Measurements from ENCODE around the gene AMBP. TPM values are rescaled to one million over a fixed set of nuclear protein-coding genes. Genes with fewer than 3 reads are reported as not detected.

The AMBP gene
- total and polyA plus RNA-seq, 2 of the 13 experiments (the other 11 are each of a cell fraction or from before 2014, with no cell fraction given), result 1,510 to 2,580 TPM

DNA sequence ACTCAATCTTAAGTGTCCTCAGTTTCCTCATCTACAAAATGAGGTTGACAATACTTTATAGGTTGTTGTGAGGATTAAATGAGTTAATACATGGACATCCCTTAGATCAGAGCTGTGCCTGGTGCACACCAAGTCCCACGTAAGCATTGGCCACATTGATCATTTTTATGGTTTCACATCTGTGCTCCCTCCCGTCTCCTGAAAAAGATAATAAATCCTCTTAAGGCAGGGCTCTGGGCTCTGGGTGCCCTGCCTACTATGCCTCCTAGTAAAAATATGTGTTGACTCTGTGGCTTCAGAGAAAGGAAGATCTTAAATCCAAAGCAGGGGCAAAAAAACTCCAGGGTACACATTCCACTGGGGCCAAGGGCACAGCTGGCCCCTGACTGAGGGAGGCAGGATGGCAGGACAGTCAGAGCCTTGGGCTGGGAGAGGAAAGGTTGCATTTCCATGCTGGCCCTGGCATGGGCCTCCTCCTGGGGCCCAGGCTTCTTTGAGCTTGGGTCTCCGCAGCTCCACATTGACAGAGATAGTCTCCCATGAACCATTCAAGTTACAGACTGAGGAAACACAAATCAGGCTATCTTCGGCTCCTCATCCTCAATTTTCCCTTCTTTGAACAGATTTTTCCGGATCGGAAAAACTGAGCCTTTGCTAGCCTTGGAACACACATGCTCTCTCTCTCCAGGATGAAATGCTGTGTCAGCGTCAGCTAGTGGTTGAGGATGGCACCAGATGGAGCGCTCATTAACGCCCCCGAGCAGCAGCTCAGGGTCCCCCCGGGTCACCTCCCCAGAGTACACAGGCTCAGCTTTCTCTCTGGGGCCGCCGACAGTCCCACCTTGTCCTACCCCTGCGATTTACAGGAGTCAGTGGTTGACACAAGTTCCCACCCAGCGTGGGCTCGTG lies 43.4 kb upstream of the AMBP start (continued):
- TF ChIP-seq, protein P1, sequence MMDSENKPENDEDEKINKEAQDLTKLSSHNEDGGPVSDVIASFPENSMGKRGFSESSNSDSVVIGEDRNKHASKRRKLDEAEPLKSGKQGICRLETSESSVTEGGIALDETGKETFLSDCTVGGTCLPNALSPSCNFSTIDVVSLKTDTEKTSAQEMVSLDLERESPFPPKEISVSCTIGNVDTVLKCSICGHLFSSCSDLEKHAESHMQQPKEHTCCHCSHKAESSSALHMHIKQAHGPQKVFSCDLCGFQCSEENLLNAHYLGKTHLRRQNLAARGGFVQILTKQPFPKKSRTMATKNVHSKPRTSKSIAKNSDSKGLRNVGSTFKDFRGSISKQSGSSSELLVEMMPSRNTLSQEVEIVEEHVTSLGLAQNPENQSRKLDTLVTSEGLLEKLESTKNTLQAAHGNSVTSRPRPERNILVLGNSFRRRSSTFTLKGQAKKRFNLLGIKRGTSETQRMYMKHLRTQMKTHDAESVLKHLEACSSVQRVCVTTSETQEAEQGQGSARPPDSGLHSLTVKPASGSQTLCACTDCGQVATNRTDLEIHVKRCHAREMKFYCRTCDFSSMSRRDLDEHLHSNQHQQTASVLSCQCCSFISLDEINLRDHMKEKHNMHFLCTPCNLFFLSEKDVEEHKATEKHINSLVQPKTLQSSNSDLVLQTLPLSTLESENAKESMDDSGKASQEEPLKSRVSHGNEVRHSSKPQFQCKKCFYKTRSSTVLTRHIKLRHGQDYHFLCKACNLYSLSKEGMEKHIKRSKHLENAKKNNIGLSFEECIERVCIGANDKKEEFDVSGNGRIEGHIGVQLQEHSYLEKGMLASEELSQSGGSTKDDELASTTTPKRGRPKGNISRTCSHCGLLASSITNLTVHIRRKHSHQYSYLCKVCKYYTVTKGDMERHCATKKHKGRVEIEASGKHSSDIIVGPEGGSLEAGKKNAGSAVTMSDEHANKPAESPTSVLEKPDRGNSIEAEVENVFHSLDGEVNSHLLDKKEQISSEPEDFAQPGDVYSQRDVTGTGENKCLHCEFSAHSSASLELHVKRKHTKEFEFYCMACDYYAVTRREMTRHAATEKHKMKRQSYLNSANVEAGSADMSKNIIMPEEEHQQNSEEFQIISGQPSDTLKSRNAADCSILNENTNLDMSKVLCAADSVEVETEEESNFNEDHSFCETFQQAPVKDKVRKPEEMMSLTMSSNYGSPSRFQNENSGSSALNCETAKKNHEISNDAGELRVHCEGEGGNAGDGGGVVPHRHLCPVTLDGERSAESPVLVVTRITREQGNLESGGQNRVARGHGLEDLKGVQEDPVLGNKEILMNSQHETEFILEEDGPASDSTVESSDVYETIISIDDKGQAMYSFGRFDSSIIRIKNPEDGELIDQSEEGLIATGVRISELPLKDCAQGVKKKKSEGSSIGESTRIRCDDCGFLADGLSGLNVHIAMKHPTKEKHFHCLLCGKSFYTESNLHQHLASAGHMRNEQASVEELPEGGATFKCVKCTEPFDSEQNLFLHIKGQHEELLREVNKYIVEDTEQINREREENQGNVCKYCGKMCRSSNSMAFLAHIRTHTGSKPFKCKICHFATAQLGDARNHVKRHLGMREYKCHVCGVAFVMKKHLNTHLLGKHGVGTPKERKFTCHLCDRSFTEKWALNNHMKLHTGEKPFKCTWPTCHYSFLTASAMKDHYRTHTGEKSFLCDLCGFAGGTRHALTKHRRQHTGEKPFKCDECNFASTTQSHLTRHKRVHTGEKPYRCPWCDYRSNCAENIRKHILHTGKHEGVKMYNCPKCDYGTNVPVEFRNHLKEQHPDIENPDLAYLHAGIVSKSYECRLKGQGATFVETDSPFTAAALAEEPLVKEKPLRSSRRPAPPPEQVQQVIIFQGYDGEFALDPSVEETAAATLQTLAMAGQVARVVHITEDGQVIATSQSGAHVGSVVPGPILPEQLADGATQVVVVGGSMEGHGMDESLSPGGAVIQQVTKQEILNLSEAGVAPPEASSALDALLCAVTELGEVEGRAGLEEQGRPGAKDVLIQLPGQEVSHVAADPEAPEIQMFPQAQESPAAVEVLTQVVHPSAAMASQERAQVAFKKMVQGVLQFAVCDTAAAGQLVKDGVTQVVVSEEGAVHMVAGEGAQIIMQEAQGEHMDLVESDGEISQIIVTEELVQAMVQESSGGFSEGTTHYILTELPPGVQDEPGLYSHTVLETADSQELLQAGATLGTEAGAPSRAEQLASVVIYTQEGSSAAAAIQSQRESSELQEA (CRISPR knock-in tag; IDR thresholded peaks at IDR 0.05; ENCODE audit: not compliant biosample characterization), result no peak
- TF ChIP-seq SUZ12 (IDR thresholded peaks at IDR 0.05; ENCODE audit: low read depth, low read length) (no peak), FOXC1 (CRISPR knock-in tag; IDR thresholded peaks at IDR 0.05; ENCODE audit: borderline replicate concordance) (no peak), ZC3H13 (CRISPR knock-in tag; IDR thresholded peaks at IDR 0.05) (no peak), YEATS2 (CRISPR knock-in tag; IDR thresholded peaks at IDR 0.05; ENCODE audit: borderline replicate concordance) (no peak), SIX4 (CRISPR knock-in tag; IDR thresholded peaks at IDR 0.05) (no peak), PCBP2 (optimal IDR thresholded peaks at IDR 0.05; ENCODE audit: low read depth, low read length, poor library complexity, severe bottlenecking) (no peak), TEAD3 (CRISPR knock-in tag; optimal IDR thresholded peaks at IDR 0.05; ENCODE audit: borderline replicate concordance) (peak; percentile 82), ELF4 (CRISPR knock-in tag; IDR thresholded peaks at IDR 0.05; ENCODE audit: borderline replicate concordance) (no peak), HNF4G (IDR thresholded peaks at IDR 0.05; ENCODE audit: borderline replicate concordance, low read depth, low read length) (no peak), HNF4G (CRISPR knock-in tag; IDR thresholded peaks at IDR 0.05; ENCODE audit: borderline replicate concordance, low read depth) (no peak), MTA1 (CRISPR knock-in tag; IDR thresholded peaks at IDR 0.05; ENCODE audit: borderline replicate concordance) (no peak), ISX (CRISPR knock-in tag; conservative IDR thresholded peaks at IDR 0.05) (no peak), CEBPB (IDR thresholded peaks at IDR 0.05; ENCODE audit: borderline replicate concordance, low read depth, low read length) (no peak)
- TF ChIP-seq, protein P2, sequence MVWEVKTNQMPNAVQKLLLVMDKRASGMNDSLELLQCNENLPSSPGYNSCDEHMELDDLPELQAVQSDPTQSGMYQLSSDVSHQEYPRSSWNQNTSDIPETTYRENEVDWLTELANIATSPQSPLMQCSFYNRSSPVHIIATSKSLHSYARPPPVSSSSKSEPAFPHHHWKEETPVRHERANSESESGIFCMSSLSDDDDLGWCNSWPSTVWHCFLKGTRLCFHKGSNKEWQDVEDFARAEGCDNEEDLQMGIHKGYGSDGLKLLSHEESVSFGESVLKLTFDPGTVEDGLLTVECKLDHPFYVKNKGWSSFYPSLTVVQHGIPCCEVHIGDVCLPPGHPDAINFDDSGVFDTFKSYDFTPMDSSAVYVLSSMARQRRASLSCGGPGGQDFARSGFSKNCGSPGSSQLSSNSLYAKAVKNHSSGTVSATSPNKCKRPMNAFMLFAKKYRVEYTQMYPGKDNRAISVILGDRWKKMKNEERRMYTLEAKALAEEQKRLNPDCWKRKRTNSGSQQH (CRISPR knock-in tag; IDR thresholded peaks at IDR 0.05; ENCODE audit: low read depth), result no peak
- TF ChIP-seq, protein P3, sequence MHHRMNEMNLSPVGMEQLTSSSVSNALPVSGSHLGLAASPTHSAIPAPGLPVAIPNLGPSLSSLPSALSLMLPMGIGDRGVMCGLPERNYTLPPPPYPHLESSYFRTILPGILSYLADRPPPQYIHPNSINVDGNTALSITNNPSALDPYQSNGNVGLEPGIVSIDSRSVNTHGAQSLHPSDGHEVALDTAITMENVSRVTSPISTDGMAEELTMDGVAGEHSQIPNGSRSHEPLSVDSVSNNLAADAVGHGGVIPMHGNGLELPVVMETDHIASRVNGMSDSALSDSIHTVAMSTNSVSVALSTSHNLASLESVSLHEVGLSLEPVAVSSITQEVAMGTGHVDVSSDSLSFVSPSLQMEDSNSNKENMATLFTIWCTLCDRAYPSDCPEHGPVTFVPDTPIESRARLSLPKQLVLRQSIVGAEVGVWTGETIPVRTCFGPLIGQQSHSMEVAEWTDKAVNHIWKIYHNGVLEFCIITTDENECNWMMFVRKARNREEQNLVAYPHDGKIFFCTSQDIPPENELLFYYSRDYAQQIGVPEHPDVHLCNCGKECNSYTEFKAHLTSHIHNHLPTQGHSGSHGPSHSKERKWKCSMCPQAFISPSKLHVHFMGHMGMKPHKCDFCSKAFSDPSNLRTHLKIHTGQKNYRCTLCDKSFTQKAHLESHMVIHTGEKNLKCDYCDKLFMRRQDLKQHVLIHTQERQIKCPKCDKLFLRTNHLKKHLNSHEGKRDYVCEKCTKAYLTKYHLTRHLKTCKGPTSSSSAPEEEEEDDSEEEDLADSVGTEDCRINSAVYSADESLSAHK (CRISPR knock-in tag; IDR thresholded peaks at IDR 0.05; ENCODE audit: borderline replicate concordance), result no peak
